Neural cell (in vitro differentiated cells): ENCODE measurements around the gene ACLY. TPM values are rescaled to one million over a fixed set of nuclear protein-coding genes. Genes with fewer than 3 reads are reported as not detected.

Source experiments
- H2AFZ ChIP-seq: fragments of 200-600, 300-800 bp; sonication (generic), shearing (Covaris generic); 2 replicates; pipeline ENCODE4 v1.6.0; 2014; ENCODE audit warnings: low read depth, mild to moderate bottlenecking, antibody characterized with exemption, low read length, moderate library complexity
- H3F3A ChIP-seq: fragments of 200-600 bp; shearing (Covaris generic); 2 replicates; pipeline ENCODE4 v1.6.1; 2016; ENCODE audit warnings: mild to moderate bottlenecking, moderate library complexity, mixed read lengths, antibody characterized with exemption, low read length; ENCODE audit not compliant: insufficient read depth, poor library complexity, severe bottlenecking
- H3K27ac ChIP-seq: fragments of 200-600, 300-800 bp; sonication (generic), shearing (Covaris generic); 2 replicates; pipeline ENCODE4 v1.5.1; 2014; ENCODE audit warnings: mild to moderate bottlenecking, low read length, moderate library complexity
- H3K27me3 ChIP-seq: fragments of 300-800, 200-600 bp; sonication (generic), shearing (Covaris generic); 2 replicates; pipeline ENCODE4 v1.6.0; 2014; ENCODE audit warnings: mild to moderate bottlenecking, low read depth, low read length, moderate library complexity; ENCODE audit not compliant: insufficient read depth
- H3K36me3 ChIP-seq: fragments of 300-800, 200-600 bp; sonication (generic), shearing (Covaris generic); 2 replicates; pipeline ENCODE4 v1.5.1; 2014; ENCODE audit warnings: mild to moderate bottlenecking, antibody characterized with exemption, low read length, moderate library complexity; ENCODE audit not compliant: insufficient read depth
- H3K4me2 ChIP-seq: fragments of 300-800, 200-600 bp; sonication (generic), shearing (Covaris generic); 2 replicates; pipeline ENCODE4 v1.6.0; 2014; ENCODE audit warnings: mild to moderate bottlenecking, low read length
- H3K4me3 ChIP-seq: fragments of 300-800, 200-600 bp; sonication (generic), shearing (Covaris generic); 2 replicates; pipeline ENCODE4 v1.5.1; 2014; ENCODE audit warnings: mild to moderate bottlenecking, low read length, moderate library complexity
- H3K79me2 ChIP-seq: fragments of 200-600 bp; shearing (Covaris generic); replicated peaks from 2 replicates; pipeline ENCODE4 v1.6.0; 2014; ENCODE audit warnings: mild to moderate bottlenecking, low read length, moderate library complexity; ENCODE audit not compliant: insufficient read depth
- H3K9ac ChIP-seq: fragments of 300-800, 200-600 bp; sonication (generic), shearing (Covaris generic); 2 replicates; pipeline ENCODE4 v1.6.1; 2016; ENCODE audit warnings: mild to moderate bottlenecking, low read length, mixed read lengths
- H3K9me2 ChIP-seq: fragments of 200-600 bp; shearing (Covaris generic); 2 replicates; pipeline ENCODE4 v1.6.1; 2016; ENCODE audit warnings: mild to moderate bottlenecking, low read length, mixed read lengths; ENCODE audit not compliant: insufficient read depth
- H3K9me3 ChIP-seq: fragments of 200-600, 300-800 bp; sonication (generic), shearing (Covaris generic); 2 replicates; pipeline ENCODE4 v1.6.1; 2016; ENCODE audit warnings: mild to moderate bottlenecking, mixed run types, low read length, moderate library complexity, mixed read lengths
- H4K20me1 ChIP-seq: fragments of 200-600 bp; shearing (Covaris generic); 2 replicates; pipeline ENCODE4 v1.6.1; 2016; ENCODE audit warnings: mild to moderate bottlenecking, mixed run types; ENCODE audit not compliant: insufficient read depth
- CTCF ChIP-seq: fragments of 450-650 bp; IDR thresholded peaks from 2 replicates; pipeline ENCODE4 v1.5.1; 2014; ENCODE audit warnings: antibody characterized with exemption, mild to moderate bottlenecking, moderate library complexity; ENCODE audit not compliant: poor library complexity, severe bottlenecking
- EP300 ChIP-seq: fragments of 450-650 bp; conservative IDR thresholded peaks from 2 replicates; pipeline ENCODE4 v1.6.1; 2014; ENCODE audit warnings: antibody characterized with exemption, mild to moderate bottlenecking, moderate library complexity; ENCODE audit not compliant: poor library complexity, severe bottlenecking
- EZH2 ChIP-seq: fragments of 200-600, 300-800 bp; shearing (Covaris generic), sonication (generic); IDR thresholded peaks from 2 replicates; pipeline ENCODE4 v1.6.1; 2014; ENCODE audit warnings: antibody characterized with exemption, low read length, borderline replicate concordance, mild to moderate bottlenecking; ENCODE audit not compliant: insufficient read depth, poor library complexity, severe bottlenecking
- MXI1 ChIP-seq: fragments of 450-650 bp; conservative IDR thresholded peaks from 2 replicates; pipeline ENCODE4 v1.6.1; 2014; ENCODE audit warnings: antibody characterized with exemption, mild to moderate bottlenecking; ENCODE audit not compliant: poor library complexity, severe bottlenecking
- POLR2AphosphoS5 ChIP-seq: IDR thresholded peaks from 2 replicates; pipeline ENCODE4 v1.6.1; 2012
- RAD21 ChIP-seq: fragments of 450-650 bp; conservative IDR thresholded peaks from 2 replicates; pipeline ENCODE4 v1.6.1; 2014; ENCODE audit warnings: antibody characterized with exemption, mild to moderate bottlenecking, moderate library complexity
- SMC3 ChIP-seq: fragments of 450-650 bp; conservative IDR thresholded peaks from 2 replicates; pipeline ENCODE4 v1.6.1; 2014; ENCODE audit warnings: antibody characterized with exemption, mild to moderate bottlenecking, moderate library complexity; ENCODE audit not compliant: poor library complexity
- TAF1 ChIP-seq: IDR thresholded peaks from 2 replicates; pipeline ENCODE4 v1.6.1; 2012; ENCODE audit warnings: low read depth
- polyA plus RNA-seq: library from polyadenylated mRNA; depleted of rRNA; stranded (reverse); fragments of >200 nt; gene quantifications from 2 replicates; pipeline ENCODE4 v1.2.3, GENCODE V29; 2014
- TF ChIP-seq, protein P1 (sequence below): IDR thresholded peaks from 2 replicates; pipeline ENCODE4 v1.6.1; 2012; ENCODE audit warnings: borderline replicate concordance

Gene ACLY
- polyA plus RNA-seq, 1 donor from 2014 or later, result 136 TPM

DNA sequence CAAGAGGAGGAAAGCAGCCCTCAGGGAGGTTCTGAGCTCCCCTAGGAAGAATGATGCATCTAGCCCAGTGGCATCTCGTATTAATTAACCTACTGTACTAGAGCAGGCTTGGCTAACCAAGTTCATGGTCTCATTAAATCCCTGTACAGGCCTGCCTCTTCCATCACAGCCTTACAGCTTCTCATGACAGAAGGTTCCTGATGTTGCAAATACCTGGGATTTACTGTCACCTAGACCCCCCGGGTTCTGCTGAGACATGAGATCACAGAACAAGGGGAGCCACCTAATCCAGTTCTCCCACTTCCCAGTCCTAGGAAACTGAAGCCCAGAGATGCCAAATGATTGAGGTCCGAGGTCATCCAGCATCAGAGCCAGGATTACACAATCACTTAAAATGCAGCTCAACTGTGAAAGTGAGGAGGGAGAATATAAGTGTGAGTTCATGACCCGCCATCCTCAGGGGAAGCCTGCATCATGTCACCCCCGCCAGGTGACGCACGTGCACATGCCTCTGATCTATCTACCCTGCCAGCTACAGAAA is 23.9 kb downstream of the ACLY start:
- Histone ChIP-seq H3K27ac (no peak overlapping the region), H3K4me2 (no peak overlapping the region), H3K9ac (no peak overlapping the region), H3K4me3 (no peak overlapping the region), H4K20me1 (no peaks in the 10 kb centered on the region), H3F3A (no peaks in the 10 kb centered on the region), H2AFZ (no peak overlapping the region), H3K79me2 (no peaks in the 10 kb centered on the region), H3K9me2 (no peaks in the 10 kb centered on the region), H3K27me3 (no peaks in the 10 kb centered on the region), H3K36me3 (no peaks in the 10 kb centered on the region), H3K9me3 (no peaks in the 10 kb centered on the region)
- TF ChIP-seq SMC3 (no peak), CTCF (no peak), EZH2 (no peak), MXI1 (no peak), EP300 (no peak), POLR2AphosphoS5 (no peak), RAD21 (no peak), TAF1 (no peak)
- TF ChIP-seq, protein P1, sequence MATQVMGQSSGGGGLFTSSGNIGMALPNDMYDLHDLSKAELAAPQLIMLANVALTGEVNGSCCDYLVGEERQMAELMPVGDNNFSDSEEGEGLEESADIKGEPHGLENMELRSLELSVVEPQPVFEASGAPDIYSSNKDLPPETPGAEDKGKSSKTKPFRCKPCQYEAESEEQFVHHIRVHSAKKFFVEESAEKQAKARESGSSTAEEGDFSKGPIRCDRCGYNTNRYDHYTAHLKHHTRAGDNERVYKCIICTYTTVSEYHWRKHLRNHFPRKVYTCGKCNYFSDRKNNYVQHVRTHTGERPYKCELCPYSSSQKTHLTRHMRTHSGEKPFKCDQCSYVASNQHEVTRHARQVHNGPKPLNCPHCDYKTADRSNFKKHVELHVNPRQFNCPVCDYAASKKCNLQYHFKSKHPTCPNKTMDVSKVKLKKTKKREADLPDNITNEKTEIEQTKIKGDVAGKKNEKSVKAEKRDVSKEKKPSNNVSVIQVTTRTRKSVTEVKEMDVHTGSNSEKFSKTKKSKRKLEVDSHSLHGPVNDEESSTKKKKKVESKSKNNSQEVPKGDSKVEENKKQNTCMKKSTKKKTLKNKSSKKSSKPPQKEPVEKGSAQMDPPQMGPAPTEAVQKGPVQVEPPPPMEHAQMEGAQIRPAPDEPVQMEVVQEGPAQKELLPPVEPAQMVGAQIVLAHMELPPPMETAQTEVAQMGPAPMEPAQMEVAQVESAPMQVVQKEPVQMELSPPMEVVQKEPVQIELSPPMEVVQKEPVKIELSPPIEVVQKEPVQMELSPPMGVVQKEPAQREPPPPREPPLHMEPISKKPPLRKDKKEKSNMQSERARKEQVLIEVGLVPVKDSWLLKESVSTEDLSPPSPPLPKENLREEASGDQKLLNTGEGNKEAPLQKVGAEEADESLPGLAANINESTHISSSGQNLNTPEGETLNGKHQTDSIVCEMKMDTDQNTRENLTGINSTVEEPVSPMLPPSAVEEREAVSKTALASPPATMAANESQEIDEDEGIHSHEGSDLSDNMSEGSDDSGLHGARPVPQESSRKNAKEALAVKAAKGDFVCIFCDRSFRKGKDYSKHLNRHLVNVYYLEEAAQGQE, result no peak

DNA sequence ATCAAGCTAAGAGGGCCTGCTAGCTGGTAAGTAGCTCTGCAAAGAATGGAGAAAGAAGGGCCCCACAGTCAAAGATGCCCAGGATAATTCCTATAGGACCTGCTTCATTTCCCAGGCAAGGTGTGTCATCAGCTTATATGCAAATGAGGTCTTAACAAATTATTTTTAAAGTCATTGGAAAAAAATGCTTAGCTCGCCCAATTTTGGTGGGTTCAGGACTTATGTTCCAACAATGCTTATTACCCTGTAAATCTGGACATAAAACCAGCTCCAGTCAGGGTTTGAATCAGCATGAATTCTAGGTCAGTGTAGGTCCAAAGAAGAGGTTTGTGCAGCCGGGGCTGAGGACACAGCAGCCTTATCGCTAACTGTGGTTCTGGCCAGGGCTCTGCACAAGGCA is 25.4 kb downstream of the ACLY start:
- TF ChIP-seq TAF1 (no peak), MXI1 (no peak), EP300 (no peak), RAD21 (no peak), POLR2AphosphoS5 (no peak), CTCF (no peak), SMC3 (no peak), EZH2 (no peak)
- TF ChIP-seq, protein P1, result no peak
- Histone ChIP-seq H3K79me2 (no peaks in the 10 kb centered on the region), H3F3A (no peaks in the 10 kb centered on the region), H3K27me3 (no peaks in the 10 kb centered on the region), H3K27ac (no peak overlapping the region), H3K9me2 (no peaks in the 10 kb centered on the region), H3K36me3 (no peaks in the 10 kb centered on the region), H3K4me2 (no peak overlapping the region), H3K9ac (no peak overlapping the region), H3K4me3 (no peak overlapping the region), H4K20me1 (no peaks in the 10 kb centered on the region), H3K9me3 (no peaks in the 10 kb centered on the region), H2AFZ (no peak overlapping the region)
